HG03066 (cell line): ENCODE measurements around the gene PARPBP.
"Not testable (repeated sequence)": the region's sequence is repeated elsewhere in the genome, so short reads cannot be mapped to it uniquely, and the experiment has no call there.

Experiments used
- ATAC-seq: cut with Tn5 transposase; IDR thresholded peaks from one replicate; pipeline ENCODE4 v1.9.1; 2021; ENCODE audit warnings: low read depth; ENCODE audit not compliant: unreplicated experiment

PARPBP gene

DNA sequence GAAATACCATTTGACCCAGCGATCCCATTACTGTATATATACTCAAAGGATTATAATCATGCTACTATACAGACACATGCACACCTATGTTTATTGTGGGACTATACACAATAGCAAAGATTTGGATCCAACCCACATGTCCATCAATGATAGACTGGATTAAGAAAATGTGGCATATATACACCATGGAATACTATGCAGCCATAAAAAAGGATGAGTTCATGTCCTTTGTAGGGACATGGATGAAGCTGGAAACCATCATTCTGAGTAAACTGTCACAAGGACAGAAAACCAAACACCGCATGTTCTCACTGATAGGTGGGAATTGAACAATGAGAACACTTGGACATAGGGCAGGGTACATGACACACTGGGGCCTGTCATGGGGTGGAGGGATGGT is 120.9 kb downstream of the PARPBP start:
- not testable (repeated sequence) for ATAC-seq
